ENCODE results near the gene EEF2K. TPM values are rescaled to one million over a fixed set of nuclear protein-coding genes. Genes with fewer than 3 reads are reported as not detected.

The EEF2K gene
- total and polyA plus RNA-seq, 2 of the 13 experiments (the other 11 are each of a cell fraction or from before 2014, with no cell fraction given) = 22.0 to 23.8 TPM

DNA sequence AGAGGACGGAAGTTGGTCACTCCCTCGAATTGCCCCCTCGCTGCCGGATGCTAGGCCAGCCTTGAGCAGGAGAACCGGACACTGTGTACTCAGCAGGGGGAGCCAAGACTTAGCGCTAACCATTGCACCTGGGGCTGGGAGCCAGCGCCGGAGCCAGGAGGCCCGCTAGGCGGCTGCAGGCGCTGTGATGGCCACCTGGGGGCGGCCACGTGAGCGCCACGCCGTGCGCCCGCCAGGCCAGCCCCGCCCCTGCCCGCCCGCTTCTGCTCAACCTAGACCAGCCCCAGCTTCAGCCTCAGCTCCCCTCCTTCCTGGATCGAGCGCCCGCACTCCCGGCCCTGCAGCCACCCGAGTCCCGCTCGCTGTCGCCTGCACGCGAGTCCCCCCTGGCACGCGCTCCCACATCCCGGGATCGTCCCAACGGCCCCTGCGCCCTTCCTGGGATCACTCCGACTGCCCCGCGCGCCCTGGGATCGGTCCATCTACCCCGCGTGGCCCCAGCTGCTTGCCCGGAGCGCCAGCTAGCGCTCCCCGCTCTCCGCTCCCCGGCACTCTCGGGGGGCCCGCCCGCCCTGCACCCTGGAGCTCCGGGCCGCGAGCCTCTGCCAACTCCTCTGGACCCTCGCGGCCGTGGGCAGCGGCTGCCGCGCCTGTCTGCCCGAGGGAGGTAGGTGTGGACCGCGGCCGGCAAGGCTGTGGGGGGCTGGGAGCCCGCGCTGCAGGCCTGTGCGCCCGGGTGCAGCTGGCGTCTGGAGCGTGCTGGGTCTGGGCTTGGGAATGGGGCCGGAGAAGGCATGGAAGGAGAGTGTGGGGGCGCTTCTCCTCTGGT, at the start of gene EEF2K (continued):
- peak; percentile 98 for TF ChIP-seq KDM3A (CRISPR knock-in tag; IDR thresholded peaks at IDR 0.05; ENCODE audit: low read depth)
- TF ChIP-seq, protein P1, sequence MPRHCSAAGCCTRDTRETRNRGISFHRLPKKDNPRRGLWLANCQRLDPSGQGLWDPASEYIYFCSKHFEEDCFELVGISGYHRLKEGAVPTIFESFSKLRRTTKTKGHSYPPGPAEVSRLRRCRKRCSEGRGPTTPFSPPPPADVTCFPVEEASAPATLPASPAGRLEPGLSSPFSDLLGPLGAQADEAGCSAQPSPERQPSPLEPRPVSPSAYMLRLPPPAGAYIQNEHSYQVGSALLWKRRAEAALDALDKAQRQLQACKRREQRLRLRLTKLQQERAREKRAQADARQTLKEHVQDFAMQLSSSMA (CRISPR knock-in tag; IDR thresholded peaks at IDR 0.05) = 0 out of 2 replicates have a peak, but pooled peaks have one; percentile 91
- TF ChIP-seq SNRNP70 (IDR thresholded peaks at IDR 0.05; ENCODE audit: low read depth, low read length) = no peak
- TF ChIP-seq, protein P2, sequence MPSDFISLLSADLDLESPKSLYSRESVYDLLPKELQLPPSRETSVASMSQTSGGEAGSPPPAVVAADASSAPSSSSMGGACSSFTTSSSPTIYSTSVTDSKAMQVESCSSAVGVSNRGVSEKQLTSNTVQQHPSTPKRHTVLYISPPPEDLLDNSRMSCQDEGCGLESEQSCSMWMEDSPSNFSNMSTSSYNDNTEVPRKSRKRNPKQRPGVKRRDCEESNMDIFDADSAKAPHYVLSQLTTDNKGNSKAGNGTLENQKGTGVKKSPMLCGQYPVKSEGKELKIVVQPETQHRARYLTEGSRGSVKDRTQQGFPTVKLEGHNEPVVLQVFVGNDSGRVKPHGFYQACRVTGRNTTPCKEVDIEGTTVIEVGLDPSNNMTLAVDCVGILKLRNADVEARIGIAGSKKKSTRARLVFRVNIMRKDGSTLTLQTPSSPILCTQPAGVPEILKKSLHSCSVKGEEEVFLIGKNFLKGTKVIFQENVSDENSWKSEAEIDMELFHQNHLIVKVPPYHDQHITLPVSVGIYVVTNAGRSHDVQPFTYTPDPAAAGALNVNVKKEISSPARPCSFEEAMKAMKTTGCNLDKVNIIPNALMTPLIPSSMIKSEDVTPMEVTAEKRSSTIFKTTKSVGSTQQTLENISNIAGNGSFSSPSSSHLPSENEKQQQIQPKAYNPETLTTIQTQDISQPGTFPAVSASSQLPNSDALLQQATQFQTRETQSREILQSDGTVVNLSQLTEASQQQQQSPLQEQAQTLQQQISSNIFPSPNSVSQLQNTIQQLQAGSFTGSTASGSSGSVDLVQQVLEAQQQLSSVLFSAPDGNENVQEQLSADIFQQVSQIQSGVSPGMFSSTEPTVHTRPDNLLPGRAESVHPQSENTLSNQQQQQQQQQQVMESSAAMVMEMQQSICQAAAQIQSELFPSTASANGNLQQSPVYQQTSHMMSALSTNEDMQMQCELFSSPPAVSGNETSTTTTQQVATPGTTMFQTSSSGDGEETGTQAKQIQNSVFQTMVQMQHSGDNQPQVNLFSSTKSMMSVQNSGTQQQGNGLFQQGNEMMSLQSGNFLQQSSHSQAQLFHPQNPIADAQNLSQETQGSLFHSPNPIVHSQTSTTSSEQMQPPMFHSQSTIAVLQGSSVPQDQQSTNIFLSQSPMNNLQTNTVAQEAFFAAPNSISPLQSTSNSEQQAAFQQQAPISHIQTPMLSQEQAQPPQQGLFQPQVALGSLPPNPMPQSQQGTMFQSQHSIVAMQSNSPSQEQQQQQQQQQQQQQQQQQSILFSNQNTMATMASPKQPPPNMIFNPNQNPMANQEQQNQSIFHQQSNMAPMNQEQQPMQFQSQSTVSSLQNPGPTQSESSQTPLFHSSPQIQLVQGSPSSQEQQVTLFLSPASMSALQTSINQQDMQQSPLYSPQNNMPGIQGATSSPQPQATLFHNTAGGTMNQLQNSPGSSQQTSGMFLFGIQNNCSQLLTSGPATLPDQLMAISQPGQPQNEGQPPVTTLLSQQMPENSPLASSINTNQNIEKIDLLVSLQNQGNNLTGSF (CRISPR knock-in tag; IDR thresholded peaks at IDR 0.05) = peak; percentile 73
- TF ChIP-seq IKZF4 (CRISPR knock-in tag; IDR thresholded peaks at IDR 0.05; ENCODE audit: borderline replicate concordance, low read depth, not compliant biosample characterization) = peak; percentile 96
- TF ChIP-seq ZNF138 (CRISPR knock-in tag; IDR thresholded peaks at IDR 0.05; ENCODE audit: low read depth) = no peak; the same call in 1 of the 2 replicates
- TF ChIP-seq MLLT10 (CRISPR knock-in tag; IDR thresholded peaks at IDR 0.05) = no peak
- peak; percentile 76; the same call in 1 of the 2 replicates for TF ChIP-seq ZNF274 (CRISPR knock-in tag; IDR thresholded peaks at IDR 0.05)
- no peak for TF ChIP-seq HOXA7 (CRISPR knock-in tag; IDR thresholded peaks at IDR 0.05)
- no peak for TF ChIP-seq XBP1 (CRISPR knock-in tag; IDR thresholded peaks at IDR 0.05)
- TF ChIP-seq, protein P3, sequence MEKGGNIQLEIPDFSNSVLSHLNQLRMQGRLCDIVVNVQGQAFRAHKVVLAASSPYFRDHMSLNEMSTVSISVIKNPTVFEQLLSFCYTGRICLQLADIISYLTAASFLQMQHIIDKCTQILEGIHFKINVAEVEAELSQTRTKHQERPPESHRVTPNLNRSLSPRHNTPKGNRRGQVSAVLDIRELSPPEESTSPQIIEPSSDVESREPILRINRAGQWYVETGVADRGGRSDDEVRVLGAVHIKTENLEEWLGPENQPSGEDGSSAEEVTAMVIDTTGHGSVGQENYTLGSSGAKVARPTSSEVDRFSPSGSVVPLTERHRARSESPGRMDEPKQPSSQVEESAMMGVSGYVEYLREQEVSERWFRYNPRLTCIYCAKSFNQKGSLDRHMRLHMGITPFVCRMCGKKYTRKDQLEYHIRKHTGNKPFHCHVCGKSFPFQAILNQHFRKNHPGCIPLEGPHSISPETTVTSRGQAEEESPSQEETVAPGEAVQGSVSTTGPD (CRISPR knock-in tag; IDR thresholded peaks at IDR 0.05) = 0 out of 2 replicates have a peak, but pooled peaks have one; percentile 59
- peak; percentile 89 for TF ChIP-seq ZNF746 (CRISPR knock-in tag; IDR thresholded peaks at IDR 0.05)
- TF ChIP-seq, protein P4, sequence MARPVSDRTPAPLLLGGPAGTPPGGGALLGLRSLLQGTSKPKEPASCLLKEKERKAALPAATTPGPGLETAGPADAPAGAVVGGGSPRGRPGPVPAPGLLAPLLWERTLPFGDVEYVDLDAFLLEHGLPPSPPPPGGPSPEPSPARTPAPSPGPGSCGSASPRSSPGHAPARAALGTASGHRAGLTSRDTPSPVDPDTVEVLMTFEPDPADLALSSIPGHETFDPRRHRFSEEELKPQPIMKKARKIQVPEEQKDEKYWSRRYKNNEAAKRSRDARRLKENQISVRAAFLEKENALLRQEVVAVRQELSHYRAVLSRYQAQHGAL (CRISPR knock-in tag; IDR thresholded peaks at IDR 0.05; ENCODE audit: not compliant biosample characterization) = no peak
- TF ChIP-seq CREM (IDR thresholded peaks at IDR 0.05) = no peak
- no peak for TF ChIP-seq CREM (CRISPR knock-in tag; IDR thresholded peaks at IDR 0.05)
- TF ChIP-seq NFYB (CRISPR knock-in tag; IDR thresholded peaks at IDR 0.05) = peak; percentile 55
- peak; percentile 76 for TF ChIP-seq ZBTB7A (CRISPR knock-in tag; IDR thresholded peaks at IDR 0.05)
- peak; percentile 99 for TF ChIP-seq SMAD1 (CRISPR knock-in tag; IDR thresholded peaks at IDR 0.05; ENCODE audit: borderline replicate concordance, low read depth)
- no peak for TF ChIP-seq PHB2 (IDR thresholded peaks at IDR 0.05; ENCODE audit: partially characterized antibody)
- TF ChIP-seq HNRNPH1 (optimal IDR thresholded peaks at IDR 0.05; ENCODE audit: low read depth, low read length) = no peak
- TF ChIP-seq, protein P5, sequence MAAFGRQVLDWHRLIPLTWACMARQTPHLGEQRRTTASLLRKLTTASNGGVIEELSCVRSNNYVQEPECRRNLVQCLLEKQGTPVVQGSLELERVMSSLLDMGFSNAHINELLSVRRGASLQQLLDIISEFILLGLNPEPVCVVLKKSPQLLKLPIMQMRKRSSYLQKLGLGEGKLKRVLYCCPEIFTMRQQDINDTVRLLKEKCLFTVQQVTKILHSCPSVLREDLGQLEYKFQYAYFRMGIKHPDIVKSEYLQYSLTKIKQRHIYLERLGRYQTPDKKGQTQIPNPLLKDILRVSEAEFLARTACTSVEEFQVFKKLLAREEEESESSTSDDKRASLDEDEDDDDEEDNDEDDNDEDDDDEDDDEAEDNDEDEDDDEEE (CRISPR knock-in tag; IDR thresholded peaks at IDR 0.05) = peak; percentile 100

Data from HepG2 (cell line).